ENCODE results near the gene MTOR.

DNA sequence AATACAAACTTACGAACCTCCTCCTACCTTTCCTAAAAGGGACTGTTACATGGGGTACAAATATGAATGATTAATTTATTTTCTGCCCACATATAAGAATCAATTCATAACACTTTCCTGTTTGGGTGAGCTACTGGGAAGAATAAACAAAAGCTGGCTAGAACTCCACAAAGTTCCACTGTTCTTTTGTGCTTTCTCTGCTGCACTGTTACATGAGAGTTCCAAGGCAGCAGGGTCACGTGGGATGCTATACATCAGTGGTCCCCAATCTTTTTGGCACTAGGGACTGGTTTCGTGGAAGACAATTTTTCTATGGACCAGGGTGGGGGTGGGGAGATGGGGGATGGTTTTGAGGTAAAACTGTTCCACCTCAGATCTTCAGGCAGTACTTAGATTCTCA lies 75.4 kb downstream of the MTOR start:
- TF ChIP-seq, protein P1, sequence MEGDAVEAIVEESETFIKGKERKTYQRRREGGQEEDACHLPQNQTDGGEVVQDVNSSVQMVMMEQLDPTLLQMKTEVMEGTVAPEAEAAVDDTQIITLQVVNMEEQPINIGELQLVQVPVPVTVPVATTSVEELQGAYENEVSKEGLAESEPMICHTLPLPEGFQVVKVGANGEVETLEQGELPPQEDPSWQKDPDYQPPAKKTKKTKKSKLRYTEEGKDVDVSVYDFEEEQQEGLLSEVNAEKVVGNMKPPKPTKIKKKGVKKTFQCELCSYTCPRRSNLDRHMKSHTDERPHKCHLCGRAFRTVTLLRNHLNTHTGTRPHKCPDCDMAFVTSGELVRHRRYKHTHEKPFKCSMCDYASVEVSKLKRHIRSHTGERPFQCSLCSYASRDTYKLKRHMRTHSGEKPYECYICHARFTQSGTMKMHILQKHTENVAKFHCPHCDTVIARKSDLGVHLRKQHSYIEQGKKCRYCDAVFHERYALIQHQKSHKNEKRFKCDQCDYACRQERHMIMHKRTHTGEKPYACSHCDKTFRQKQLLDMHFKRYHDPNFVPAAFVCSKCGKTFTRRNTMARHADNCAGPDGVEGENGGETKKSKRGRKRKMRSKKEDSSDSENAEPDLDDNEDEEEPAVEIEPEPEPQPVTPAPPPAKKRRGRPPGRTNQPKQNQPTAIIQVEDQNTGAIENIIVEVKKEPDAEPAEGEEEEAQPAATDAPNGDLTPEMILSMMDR (IDR thresholded peaks at IDR 0.05) = no peak
- TF ChIP-seq POLR2AphosphoS5 (IDR thresholded peaks at IDR 0.05) (no peak), POLR2A (IDR thresholded peaks at IDR 0.05) (no peak)
